ENCODE results near the gene FREM1.

FREM1 gene

GRCh38 chr9:14752871-14753270 is 157.4 kb downstream of the FREM1 start:
- DNase-seq = no peak

DNA sequence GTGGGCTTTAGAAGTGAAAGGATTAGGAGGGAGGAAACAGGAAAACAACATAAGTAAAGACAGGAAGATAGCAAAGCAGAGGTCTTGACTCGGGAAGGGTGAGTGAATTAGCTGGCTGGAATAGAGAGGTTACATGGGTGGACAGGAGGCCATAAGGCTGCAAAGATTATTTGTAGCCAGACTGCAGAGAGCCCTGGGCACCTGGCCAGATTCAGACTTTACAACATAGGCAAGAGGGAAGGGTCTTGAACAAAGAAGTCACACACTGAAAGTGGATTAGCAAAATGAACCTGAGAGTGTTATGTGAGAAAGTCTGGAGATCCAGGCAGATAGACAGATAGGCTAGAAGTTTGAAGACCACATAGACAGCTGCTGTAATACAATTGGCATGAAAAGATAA is 158.0 kb downstream of the FREM1 start:
- no peak for DNase-seq

DNA sequence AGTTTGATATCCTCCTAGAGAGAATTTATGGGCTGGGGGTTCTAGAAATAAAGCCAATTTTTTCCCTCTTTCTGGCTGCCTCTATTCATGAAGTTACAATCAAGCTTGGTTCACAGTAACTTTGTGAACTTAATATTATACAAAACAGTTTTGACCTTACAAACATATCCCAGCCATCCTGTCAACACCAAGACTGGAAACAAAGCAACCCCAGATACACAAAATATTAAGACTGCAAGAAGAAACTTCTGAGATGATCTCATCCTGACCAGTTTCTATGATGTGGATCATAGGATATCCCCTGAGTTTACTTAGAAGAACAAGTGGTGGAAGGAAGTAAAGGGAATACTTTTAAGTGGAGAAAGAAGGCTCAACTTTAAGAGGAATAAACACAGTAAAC is 159.4 kb downstream of the FREM1 start:
- no peak for DNase-seq

- DNase-seq = no peak
Measured at GRCh38 chr9:14749741-14750211, 160.5 kb downstream of the FREM1 start.

DNA sequence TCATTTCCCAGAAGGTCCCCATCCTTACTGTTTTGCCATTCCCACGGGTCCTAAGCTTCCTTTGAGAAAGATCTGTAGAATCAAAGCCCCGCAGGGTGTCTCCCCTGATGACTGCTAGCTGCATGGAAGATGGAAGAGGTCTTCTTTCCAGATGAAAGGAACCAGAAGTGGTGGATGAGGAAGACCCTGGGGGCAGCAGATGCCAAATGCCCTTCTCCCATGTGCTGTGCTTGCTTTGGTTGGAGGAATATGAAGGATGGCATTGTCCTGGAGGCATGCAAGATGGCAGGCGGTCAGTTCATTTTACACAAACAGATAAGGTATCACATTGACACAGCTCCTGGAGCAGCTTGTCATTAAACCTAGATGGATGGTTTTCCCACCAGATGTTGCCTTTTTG is 161.9 kb downstream of the FREM1 start:
- DNase-seq = no peak

DNA sequence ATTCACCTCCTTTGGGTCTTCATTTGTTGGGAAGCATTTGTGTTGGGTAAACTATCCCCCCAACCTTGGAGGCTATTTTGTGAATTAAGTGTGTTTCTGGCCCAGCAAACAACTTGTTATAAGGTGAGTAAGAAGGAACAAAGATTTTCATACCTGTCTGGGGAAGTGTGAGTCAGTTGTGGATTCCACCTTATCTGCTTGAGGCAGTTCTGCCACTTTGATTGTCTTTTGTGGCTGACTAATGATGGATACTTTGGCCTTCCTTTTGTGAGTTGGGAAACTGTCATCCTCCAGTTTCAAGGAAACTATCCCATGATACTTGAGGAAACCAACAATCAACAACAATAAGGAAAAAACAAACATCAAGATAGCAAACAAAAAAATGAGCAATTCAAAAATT is 163.1 kb downstream of the FREM1 start:
- DNase-seq = no peak

GRCh38 chr9:14746626-14747025 is 163.6 kb downstream of the FREM1 start:
- no peak for DNase-seq

DNA sequence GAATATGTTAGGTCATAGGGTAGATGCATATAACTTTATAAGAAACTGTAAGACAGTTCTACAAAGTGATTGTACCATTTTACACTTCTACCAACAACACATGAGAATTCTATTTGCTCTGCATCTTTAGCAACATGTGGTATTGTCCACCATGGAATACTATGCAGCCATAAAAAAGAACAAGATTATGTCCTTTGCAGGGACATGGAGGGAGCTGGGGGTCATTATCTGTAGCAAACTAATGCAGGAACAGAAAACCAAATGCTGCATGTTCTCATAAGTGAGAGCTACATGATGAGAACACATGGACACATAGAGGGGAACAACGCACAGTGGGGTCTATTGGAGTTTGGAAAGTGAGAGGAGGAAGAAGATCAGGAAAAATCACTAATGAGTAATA is 165.5 kb downstream of the FREM1 start:
- no peak for DNase-seq

GRCh38 chr9:14741369-14741768 is 168.9 kb downstream of the FREM1 start:
- no peak for DNase-seq

GRCh38 chr9:14733133-14733532 is 177.1 kb downstream of the FREM1 start:
- no peak for DNase-seq

DNA sequence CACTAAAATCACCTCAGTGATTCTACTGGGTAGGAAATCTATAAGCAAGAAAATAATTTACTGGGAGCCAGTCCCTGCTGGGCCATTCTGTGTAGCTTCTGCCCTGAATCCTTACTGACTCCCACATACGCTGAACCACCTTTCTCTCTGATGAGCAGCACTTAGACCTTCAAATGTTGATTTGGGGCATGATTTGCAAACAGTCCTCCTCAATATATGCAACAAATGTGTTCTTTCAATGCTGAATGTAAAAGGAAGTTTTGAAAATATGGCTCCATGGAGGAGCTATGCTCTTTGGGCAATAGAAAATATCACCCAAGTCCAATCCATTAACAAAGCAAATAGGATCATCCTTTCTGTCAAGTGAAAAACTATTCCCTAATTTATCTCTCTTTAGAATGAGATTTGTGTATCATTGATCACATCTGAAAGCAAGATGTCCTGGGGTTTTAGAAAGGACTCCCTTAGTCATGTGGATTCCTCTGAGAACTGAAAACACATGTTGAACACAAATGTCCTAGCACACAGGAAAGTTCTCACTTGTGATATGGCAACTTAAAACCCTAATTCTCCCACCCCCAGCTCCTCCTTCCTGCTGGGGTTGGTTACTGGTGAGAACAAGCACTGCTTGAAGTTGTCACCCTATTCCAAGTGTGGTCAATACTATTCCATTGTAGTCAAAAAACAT is 178.8 kb downstream of the FREM1 start:
- no peak for DNase-seq

DNA sequence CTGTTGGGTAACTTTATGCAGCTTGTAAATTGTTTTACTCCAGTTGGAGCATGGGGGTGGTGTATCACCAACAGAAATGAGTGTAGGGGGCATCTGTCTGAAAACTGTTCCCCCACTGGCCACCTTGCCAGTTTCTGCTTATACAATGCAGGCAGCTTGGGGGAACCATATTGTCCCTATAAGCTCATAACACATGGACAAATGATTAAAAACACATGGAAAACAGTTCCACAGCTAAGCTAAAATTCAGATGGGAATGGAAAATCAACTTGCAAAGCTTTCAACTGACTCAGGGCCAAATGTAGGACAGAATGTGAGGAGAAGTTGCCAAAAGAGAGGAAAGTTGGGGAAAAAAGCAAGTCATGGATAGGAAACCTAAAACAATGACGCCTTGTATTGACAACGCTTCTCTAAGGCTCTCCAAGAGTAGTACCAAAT is 179.7 kb downstream of the FREM1 start:
- DNase-seq = no peak

- DNase-seq = no peak
Measured at GRCh38 chr9:14723301-14723700, 186.9 kb downstream of the FREM1 start.

DNA sequence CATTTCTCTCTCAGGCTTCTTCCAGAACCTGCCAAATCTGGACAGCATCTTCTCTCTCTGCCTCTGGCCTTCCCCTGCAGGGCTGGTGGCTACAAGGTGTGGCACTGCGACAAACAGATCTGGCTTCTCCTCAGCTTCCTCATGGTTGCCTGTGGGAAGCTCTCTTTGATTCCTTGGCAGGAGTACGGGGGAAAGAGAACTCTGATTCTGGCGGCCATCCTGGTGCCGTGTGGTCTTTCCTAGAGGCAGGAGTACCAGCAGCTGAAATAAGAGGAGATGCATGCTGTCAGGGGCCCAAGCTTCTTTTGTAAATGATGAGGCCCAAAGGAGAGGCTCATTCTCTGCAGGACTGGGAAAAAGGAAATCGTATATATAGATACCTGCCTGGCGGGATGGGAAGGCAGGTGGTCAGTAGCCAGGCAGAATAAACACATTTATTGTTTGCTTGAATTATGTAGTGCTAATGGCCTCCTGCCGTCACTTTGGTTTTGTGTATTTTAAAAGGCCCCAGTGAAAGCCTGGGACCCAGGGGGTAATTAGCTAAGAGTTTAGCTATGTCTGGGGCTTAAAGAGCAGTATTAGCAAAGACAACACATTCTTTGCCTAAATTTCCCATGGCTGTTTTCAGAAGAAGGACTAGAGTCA is 187.7 kb downstream of the FREM1 start, which contains the start of gene CER1:
Gene CER1 (minus strand): TSS at position 343 of the 645 bp plus-strand sequence. CDS start 61 bp downstream, at position 282.
- no peak for DNase-seq

DNA sequence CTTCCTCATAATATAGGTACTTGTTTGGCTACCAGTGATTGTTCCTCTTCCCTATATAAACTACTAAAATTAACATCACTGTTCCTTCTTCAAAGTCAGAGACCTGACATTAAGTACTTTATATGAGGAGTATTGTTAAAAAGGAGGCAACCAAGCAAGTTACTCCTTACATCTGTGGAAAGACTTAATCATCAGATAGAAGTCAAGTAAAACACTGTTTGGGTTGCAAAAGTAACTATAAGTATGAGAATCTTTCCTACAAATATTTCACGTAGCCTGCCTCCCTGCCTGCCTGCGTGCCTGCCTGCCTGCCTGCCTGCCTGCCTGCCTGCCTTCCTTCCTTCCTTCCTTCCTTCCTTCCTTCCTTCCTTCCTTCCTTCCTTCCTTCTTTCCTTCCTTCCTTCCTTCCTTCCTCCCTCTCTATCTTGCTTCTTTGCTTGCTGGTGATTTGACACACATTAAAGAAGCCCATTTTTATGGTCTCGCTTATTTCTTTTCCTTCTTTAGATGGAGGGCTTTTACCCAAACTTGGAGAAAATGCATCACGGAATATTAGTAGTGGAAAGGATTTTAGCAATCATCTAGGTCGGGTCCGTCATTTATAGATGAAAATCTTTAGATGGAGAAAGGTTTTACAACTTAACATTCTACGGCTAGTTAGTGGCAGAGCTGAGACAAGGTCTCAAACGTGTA is 190.9 kb downstream of the FREM1 start:
- DNase-seq = no peak

DNA sequence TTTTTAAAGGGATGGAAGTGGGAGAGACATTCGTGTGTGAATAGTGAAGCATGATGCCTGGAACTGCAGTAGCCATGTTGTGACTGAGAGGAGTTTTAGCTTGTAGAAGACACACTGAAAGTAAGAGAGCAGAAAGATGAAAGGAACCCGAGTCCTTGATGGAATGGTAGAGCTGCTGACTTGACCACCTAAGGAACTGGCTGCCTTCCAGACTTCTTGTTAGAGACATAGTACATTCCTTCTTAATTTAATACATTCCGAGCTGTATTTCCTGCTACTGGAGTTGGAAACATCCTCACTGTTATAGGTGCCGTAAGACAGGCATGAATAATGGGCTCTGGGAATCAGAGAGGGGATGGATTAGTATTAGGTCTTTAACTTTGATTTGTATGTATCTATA is 195.1 kb downstream of the FREM1 start:
- DNase-seq = no peak

DNA sequence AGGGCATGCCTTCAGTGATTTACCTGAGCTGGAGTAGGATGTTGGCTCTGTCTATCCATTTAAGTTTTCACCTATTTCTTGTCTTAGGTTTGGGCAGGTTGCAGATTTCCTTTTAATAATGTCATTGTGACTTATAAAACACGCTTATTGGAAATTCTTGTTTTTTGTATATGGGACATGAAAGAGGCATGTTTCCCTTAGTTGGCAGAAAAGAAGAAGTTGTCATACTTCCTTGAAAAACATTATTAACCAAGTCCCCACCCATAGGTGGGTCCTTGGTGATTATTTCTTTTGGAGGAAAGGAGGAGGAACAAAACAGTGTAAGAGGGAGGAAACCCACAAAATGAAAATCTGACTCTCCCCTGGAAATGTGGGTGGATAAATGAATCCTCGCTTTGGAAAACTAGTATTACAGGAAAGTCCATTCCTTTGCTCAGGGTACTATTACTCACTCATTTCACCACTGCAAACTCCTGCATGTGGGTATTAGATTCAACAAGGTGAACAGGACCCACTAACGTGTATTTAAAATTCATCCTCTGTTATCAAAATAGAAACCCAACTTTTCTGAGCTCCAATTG is 197.0 kb downstream of the FREM1 start:
- DNase-seq = no peak

GRCh38 chr9:14710804-14711203 is 199.4 kb downstream of the FREM1 start:
- no peak for DNase-seq

- DNase-seq = no peak
Measured at GRCh38 chr9:14706530-14707140, 203.6 kb downstream of the FREM1 start.

GRCh38 chr9:14705079-14705478 is 205.1 kb downstream of the FREM1 start:
- DNase-seq = no peak

GRCh38 chr9:14704281-14704680 is 205.9 kb downstream of the FREM1 start:
- no peak for DNase-seq

GRCh38 chr9:14702200-14702720 is 208.0 kb downstream of the FREM1 start:
- no peak for DNase-seq
